SU-DHL-6 (cell line): ENCODE results near the gene FAM229A.

ENCODE experiments used
- H2AFZ ChIP-seq: fragments of 200-600 bp; sonication (generic); 2 replicates; pipeline ENCODE4 v1.6.1; 2014; ENCODE audit warnings: low read depth, mild to moderate bottlenecking, moderate library complexity, mixed read lengths, antibody characterized with exemption, low read length; ENCODE audit not compliant: severe bottlenecking
- H3F3A ChIP-seq: fragments of 200-600 bp; shearing (Covaris generic); 2 replicates; pipeline ENCODE4 v1.6.0; 2016; ENCODE audit warnings: antibody characterized with exemption, mild to moderate bottlenecking; ENCODE audit not compliant: insufficient read depth
- H3K27ac ChIP-seq: fragments of 200-600 bp; sonication (generic); 2 replicates; pipeline ENCODE4 v1.5.1; 2016; ENCODE audit warnings: low read depth, mild to moderate bottlenecking, low read length, moderate library complexity, mixed read lengths
- H3K27me3 ChIP-seq: fragments of 200-600 bp; sonication (generic), shearing (Covaris generic); 2 replicates; pipeline ENCODE4 v1.6.0; 2014; ENCODE audit warnings: mild to moderate bottlenecking, low read length
- H3K36me3 ChIP-seq: fragments of 200-600 bp; sonication (generic); 2 replicates; pipeline ENCODE4 v1.6.1; 2014; ENCODE audit warnings: mild to moderate bottlenecking, low read length, mixed read lengths
- H3K4me2 ChIP-seq: fragments of 300-600, 200-600 bp; shearing (Covaris generic), sonication (generic); 2 replicates; pipeline ENCODE4 v1.6.0; 2014; ENCODE audit warnings: low read length, low read depth, mild to moderate bottlenecking; ENCODE audit not compliant: poor library complexity, severe bottlenecking
- H3K4me3 ChIP-seq: fragments of 200-600 bp; sonication (generic); 2 replicates; pipeline ENCODE4 v1.5.1; 2014; ENCODE audit warnings: antibody characterized with exemption, low read length, mild to moderate bottlenecking, mixed read lengths; ENCODE audit not compliant: insufficient read depth, poor library complexity, severe bottlenecking
- H3K79me2 ChIP-seq: fragments of 200-600 bp; sonication (generic); 2 replicates; pipeline ENCODE4 v1.6.1; 2014; ENCODE audit warnings: mild to moderate bottlenecking, low read length, moderate library complexity; ENCODE audit not compliant: insufficient read depth
- H3K9ac ChIP-seq: fragments of 200-600 bp; sonication (generic); 2 replicates; pipeline ENCODE4 v1.7.0; 2014; ENCODE audit warnings: mild to moderate bottlenecking, low read length
- H3K9me2 ChIP-seq: fragments of 200-600 bp; sonication (generic); replicated peaks from 2 replicates; pipeline ENCODE4 v1.6.1; 2014; ENCODE audit warnings: low read length; ENCODE audit not compliant: insufficient read depth
- H3K9me3 ChIP-seq: fragments of 200-600 bp; sonication (generic); 2 replicates; pipeline ENCODE4 v1.6.1; 2014; ENCODE audit warnings: low read length, mixed read lengths; ENCODE audit not compliant: insufficient read depth
- H4K20me1 ChIP-seq: fragments of 200-600 bp; sonication (generic); 2 replicates; pipeline ENCODE4 v1.6.1; 2014; ENCODE audit warnings: low read depth, mild to moderate bottlenecking, antibody characterized with exemption, low read length, moderate library complexity, mixed read lengths
- EZH2phosphoT487 ChIP-seq: fragments of 200-600 bp; sonication (generic), shearing (Covaris generic); conservative IDR thresholded peaks from 2 replicates; pipeline ENCODE4 v1.6.1; 2018; ENCODE audit warnings: mild to moderate bottlenecking, antibody characterized with exemption, low read length, moderate library complexity, mixed read lengths
- TF ChIP-seq, protein P1 (sequence below): fragments of 200-600 bp; sonication (generic); IDR thresholded peaks from one replicate; pipeline ENCODE4 v1.5.1; 2017; ENCODE audit warnings: antibody characterized with exemption, mild to moderate bottlenecking, low read length, moderate library complexity; ENCODE audit not compliant: insufficient read depth, poor library complexity, severe bottlenecking

The FAM229A gene

DNA sequence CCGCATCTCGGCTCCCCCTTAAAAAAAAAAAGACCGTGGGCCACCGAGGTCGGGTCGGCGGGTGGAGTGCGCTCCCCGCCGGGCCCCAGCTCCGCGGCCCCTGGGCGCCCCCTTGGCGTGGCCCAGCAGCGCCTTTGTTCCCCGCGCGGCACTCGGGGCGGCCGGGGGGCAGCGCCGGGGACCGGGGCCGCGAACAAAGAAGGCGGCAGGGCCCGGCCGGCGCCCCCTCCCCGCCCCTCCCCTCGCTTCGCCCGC is 26.8 kb downstream of the FAM229A start:
- no peak overlapping the region for H2AFZ ChIP-seq

DNA sequence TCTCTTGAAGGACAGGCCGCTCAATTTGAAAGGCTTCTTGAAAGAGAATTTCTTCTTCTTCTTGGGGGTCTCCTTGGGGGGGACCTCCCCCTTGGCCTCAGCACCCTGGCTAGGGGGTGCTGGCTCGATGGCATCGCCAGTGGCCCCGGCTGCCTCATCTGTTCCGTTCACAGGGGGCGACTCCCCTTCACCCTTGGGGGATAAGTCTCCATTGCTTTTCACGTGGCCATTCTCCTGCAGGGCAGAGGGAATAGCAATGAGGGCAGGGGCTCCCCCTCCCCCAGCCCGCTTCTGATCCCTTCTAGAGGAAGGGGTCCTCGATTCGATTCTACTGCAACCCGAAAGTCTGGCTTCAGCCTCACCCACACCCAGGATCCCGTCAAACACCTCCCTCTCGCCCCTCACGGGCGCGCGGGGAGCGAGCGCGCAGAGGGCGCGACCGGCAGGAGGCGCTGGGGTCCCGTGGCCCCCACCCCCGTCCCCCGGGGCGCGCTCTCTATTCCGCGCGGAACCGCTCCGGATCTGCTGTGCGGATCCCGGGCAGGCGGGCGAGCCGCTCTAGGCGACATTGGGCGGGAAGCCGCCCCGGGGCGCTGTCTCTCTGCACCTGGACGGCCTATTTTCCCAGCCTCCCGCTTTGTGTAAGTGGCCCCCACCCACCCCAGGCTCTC is 27.3 kb downstream of the FAM229A start:
- Histone ChIP-seq H3K27ac (peak overlapping the region; percentile 68), H3F3A (peaks cover 39% of the 10 kb centered on the region), H4K20me1 (no peaks in the 10 kb centered on the region), H3K79me2 (peaks cover 10% of the 10 kb centered on the region; the same call in 1 of the 2 replicates), H3K9ac (peak overlapping the region; percentile 66), H3K9me3 (no peaks in the 10 kb centered on the region), H2AFZ (no peak overlapping the region), H3K27me3 (no peaks in the 10 kb centered on the region), H3K36me3 (no peaks in the 10 kb centered on the region; the same call in 1 of the 2 replicates), H3K4me2 (peak overlapping the region; percentile 62), H3K9me2 (no peaks in the 10 kb centered on the region), H3K4me3 (peak overlapping the region; percentile 91)
- TF ChIP-seq, protein P1, sequence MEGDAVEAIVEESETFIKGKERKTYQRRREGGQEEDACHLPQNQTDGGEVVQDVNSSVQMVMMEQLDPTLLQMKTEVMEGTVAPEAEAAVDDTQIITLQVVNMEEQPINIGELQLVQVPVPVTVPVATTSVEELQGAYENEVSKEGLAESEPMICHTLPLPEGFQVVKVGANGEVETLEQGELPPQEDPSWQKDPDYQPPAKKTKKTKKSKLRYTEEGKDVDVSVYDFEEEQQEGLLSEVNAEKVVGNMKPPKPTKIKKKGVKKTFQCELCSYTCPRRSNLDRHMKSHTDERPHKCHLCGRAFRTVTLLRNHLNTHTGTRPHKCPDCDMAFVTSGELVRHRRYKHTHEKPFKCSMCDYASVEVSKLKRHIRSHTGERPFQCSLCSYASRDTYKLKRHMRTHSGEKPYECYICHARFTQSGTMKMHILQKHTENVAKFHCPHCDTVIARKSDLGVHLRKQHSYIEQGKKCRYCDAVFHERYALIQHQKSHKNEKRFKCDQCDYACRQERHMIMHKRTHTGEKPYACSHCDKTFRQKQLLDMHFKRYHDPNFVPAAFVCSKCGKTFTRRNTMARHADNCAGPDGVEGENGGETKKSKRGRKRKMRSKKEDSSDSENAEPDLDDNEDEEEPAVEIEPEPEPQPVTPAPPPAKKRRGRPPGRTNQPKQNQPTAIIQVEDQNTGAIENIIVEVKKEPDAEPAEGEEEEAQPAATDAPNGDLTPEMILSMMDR: peak; percentile 79
- TF ChIP-seq EZH2phosphoT487: no peak

More for the DNA sequence above, 26.8 kb downstream of the FAM229A start:
- Histone ChIP-seq H3K9ac (peak overlapping the region; percentile 66), H4K20me1 (no peaks in the 10 kb centered on the region), H3K4me2 (peak overlapping the region; percentile 62), H3K27ac (peak overlapping the region; percentile 68), H3K4me3 (peak overlapping the region; percentile 91), H3K27me3 (no peaks in the 10 kb centered on the region), H3K9me2 (no peaks in the 10 kb centered on the region), H3K36me3 (no peaks in the 10 kb centered on the region; the same call in 1 of the 2 replicates), H3F3A (peaks cover 39% of the 10 kb centered on the region), H3K79me2 (peaks cover 10% of the 10 kb centered on the region; the same call in 1 of the 2 replicates), H3K9me3 (no peaks in the 10 kb centered on the region)
- TF ChIP-seq, protein P1: no peak
- no peak for TF ChIP-seq EZH2phosphoT487

DNA sequence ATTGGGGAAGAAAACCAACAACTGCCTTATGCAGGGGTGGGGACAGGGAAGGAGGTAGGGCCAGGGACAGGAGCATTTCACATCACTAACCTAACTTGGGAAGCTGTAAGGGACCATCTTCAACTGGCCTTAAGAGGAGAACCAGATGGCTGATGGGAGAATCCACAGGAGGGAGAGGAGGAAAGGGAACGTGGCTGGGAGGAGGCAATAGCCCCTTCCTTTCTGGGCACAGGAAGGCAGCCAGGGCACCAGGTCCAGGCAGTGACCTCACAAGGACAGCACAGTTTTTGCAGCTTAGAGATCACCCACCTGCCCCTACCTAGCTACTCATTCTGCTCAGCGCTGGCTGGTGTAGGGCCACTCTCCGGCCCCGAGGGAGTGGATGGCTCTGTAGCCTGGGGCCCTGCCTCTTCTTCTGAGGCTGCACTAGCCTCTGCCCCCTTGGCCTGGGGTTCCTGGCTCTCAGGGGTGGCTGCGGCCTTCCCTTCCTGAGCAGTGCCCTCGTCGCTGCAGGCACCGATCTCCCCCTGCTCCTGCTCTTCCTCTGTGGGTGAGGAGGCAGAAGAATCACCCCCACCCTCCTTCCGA is 27.9 kb downstream of the FAM229A start:
- Histone ChIP-seq H3K27me3 (no peaks in the 10 kb centered on the region), H3K79me2 (peaks cover 10% of the 10 kb centered on the region; the same call in 1 of the 2 replicates), H2AFZ (no peak overlapping the region), H3K4me3 (peak overlapping the region; percentile 91), H3K36me3 (peaks cover under 1% of the 10 kb centered on the region; the same call in 1 of the 2 replicates), H4K20me1 (no peaks in the 10 kb centered on the region), H3F3A (peaks cover 39% of the 10 kb centered on the region), H3K27ac (peak overlapping the region; percentile 68), H3K9me3 (no peaks in the 10 kb centered on the region), H3K9me2 (no peaks in the 10 kb centered on the region), H3K9ac (peak overlapping the region; percentile 66), H3K4me2 (peak overlapping the region; percentile 62)
- TF ChIP-seq EZH2phosphoT487: no peak
- TF ChIP-seq, protein P1: no peak
